GM21423 (cell line): ENCODE results near the gene ENPP7.

ENCODE experiments used
- ATAC-seq: cut with Tn5 transposase; IDR thresholded peaks from one replicate; pipeline ENCODE4 v1.9.1; 2021; ENCODE audit warnings: mild to moderate bottlenecking, moderate library complexity; ENCODE audit not compliant: unreplicated experiment

ENPP7 gene

GRCh38 chr17:79730437-79730768, 340 bp upstream of the ENPP7 start:
- ATAC-seq = no peak

GRCh38 chr17:79732254-79732653, 1.5 kb downstream of the ENPP7 start:
- no peak for ATAC-seq

GRCh38 chr17:79732804-79733691, 2.3 kb downstream of the ENPP7 start:
- no peak for ATAC-seq

DNA sequence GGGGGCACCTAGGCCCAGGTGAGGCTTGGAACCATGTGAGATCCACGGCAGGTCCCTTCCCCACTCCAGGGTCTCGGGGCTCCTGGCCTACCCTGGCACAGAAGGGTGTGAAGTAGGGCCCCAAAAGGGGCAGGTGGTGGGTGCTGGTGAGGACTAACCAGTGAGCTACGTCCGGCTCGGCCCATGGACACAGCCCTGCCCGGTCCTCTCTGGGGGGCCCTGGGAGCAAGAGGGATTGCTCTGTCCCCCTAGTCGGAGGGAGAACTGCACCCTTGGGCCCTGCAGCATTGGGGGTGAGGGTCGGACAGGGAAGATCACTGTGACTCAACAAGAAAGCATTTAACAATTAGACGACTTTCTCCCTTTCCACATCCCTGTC, 2.9 kb downstream of the ENPP7 start:
- ATAC-seq = no peak

DNA sequence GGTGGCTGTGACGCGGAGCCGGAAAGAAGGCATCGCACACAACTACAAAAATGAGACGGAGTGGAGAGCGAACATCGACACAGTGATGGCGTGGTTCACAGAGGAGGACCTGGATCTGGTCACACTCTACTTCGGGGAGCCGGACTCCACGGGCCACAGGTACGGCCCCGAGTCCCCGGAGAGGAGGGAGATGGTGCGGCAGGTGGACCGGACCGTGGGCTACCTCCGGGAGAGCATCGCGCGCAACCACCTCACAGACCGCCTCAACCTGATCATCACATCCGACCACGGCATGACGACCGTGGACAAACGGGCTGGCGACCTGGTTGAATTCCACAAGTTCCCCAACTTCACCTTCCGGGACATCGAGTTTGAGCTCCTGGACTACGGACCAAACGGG, 4.4 kb downstream of the ENPP7 start:
- ATAC-seq = no peak

DNA sequence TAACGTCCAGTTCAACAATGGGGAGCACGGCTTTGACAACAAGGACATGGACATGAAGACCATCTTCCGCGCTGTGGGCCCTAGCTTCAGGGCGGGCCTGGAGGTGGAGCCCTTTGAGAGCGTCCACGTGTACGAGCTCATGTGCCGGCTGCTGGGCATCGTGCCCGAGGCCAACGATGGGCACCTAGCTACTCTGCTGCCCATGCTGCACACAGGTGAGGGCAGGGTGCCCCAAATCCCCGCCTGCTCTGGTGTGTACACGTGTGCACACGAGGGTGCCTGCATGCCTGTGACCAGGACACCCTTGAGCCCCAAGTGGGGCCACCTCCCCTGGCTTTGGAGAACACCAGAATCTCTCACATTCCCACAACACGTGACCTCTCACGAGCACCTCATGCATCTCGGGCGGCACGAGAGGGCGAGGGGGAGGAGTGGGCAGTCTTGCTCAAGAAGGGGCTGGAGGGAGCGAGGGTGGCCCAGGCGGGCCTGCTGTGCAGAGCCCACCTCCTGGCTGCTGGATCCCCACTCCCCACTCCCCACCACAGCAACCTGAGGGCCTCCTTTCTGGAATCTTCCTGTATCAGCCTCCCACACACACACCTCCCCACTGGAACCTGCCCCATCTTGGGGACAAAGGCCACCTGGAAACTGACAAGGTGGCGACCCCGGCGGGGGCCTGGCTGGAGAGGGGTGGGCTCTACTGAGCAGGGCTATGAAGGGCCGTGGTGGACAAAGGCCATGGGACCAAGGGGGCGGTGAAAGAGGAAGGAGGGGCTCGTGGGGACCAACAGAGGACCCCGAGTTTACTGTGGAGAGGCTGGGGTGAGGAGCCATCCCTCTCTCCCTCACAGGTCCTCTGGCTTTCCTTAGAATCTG, 6.5 kb downstream of the ENPP7 start:
- ATAC-seq = no peak

GRCh38 chr17:79737922-79738578, 7.3 kb downstream of the ENPP7 start:
- ATAC-seq = no peak

DNA sequence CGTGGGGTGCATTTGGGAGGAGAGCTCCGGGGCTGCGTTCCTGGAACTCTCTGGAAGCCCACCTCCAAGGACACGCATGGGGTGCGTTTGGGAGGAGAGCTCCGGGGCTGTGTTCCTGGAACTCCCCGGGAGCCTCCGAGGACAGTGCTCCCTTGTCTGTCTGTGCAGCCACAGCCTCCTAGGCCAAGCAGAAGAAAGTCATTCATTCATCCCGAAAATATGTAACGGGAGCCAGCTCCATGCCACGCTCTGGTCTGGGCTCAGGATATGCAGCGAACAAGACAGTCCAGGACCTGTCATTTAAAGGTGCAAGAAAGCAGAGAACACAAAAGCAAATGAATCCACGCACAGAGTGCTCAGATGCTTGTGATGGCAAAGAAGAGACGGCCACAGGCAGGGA, 7.9 kb downstream of the ENPP7 start:
- no peak for ATAC-seq

GRCh38 chr17:79739148-79740062, 8.7 kb downstream of the ENPP7 start:
- ATAC-seq = no peak

DNA sequence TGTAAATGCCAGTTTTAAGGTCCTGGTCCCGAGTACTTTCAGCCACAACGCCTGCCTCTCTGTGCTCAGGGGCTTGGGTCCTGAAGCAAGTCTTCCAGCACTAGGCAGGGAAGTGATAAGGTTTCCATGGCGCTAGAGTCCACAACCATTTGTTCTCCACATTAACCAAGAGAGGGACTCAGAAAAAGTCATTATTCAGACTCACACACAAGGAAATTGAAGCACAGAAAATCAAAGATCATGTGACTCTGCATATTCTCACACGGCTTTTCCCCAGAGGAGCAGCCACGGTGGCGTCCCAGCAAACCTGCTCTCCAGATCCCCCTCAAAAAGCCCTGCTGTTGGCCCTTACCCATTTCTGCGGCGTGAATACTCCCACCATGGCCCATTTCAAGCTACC, 9.7 kb downstream of the ENPP7 start:
- ATAC-seq = no peak

GRCh38 chr17:79741401-79741750, 10.6 kb downstream of the ENPP7 start:
- ATAC-seq = no peak

DNA sequence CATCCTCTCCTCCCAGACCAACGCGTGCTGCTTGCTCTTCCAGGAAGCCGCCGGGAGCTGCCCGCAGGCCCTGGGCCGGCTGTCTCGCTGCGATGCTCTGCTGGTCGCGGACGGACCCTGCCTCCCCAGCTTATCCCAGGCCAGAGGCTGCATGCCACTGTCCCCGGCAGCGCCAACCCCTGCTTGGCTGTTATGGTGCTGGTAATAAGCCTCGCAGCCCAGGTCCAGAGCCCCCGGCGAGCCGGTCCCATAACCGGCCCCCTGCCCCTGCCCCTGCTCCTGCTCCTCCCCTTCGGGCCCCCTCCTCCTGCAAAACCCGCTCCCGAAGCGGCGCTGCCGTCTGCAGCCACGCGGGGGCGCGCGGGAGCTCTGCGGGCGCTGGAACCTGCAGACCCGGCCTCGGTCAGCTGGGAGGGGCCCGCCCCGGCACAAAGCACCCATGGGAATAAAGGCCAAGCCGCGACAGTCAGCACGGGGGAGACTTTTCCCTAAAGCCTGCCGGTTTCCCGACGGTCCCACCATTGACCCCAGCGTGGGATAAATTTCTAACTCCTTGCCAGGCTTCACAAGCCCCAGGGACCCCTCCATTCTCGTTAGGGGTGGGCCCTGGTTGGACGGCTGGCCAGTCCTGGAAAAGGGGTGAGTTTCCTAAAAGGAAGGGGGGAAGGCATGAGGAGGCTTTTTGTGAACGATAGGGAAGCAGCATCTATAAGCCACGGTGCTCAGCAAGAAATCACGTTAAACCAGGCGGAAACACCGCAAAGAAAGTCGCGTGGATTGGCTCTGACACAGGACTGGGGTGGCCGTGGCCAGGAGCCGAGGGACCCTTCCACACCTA, 11.2 kb downstream of the ENPP7 start:
- no peak for ATAC-seq

GRCh38 chr17:79742589-79742918, 11.8 kb downstream of the ENPP7 start:
- ATAC-seq = no peak

- no peak for ATAC-seq
Measured at GRCh38 chr17:79742951-79743476, 12.3 kb downstream of the ENPP7 start.

- ATAC-seq = no peak
Measured at GRCh38 chr17:79743614-79744013, 12.9 kb downstream of the ENPP7 start.

DNA sequence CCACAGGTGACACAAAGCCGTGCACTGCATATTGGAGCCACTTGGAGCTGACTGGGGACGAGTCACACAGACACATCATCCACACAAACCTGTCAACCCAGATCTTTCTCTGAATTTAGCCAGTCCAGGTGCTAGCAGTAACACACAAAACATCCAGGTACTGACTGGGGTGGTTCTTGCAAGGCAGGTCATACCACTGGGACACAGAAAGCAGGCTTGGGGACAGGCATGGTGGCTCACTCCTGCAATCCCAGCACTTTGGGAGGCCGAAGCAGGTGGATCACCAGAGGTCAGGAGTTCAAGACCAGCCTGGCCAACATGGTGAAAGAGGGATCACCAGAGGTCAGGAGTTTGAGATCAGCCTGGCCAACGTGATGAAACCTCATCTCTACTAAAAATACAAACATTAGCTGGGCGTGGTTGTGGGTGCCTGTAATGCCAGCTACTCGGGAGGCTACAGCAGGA, 14.9 kb downstream of the ENPP7 start:
- ATAC-seq = no peak

- no peak for ATAC-seq
Measured at GRCh38 chr17:79746889-79747507, 16.3 kb downstream of the ENPP7 start.

DNA sequence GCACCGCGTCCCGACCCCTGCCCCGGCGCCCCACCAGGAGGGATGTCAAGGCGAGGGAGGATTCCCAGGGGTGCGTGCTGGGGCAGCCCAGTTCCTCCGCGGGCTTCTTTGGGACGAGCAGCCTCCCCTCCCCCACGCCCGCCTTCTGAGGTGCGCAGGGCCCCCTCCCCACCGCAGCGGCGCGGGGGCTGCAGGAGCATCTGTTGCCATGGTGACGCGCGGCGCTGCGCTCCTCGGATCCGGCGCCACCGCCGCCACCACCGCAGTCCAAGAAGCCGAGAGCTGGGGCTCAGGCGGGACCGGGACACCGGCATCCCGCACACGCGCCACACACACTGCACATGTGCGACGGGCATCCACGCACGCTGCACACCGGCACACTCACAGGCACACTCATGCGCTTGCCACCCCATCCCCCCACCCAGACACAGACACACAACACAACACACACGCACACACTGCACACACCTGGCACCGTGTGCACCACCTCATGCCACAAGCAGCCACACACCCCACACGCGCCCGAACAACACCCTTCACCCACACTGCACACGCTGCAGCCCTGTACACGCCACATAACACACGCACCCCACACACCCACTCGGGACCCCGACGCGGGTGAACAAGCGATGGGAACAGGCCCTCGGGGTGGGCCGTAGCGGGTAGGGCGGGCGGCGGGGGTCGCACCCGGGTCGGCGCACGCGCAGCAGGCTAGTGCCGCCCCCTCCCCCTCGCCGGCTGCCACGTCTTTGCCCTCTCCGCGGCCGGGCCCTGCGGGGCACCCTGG, 17.0 kb downstream of the ENPP7 start:
- no peak for ATAC-seq
